SU-DHL-6 (cell line): ENCODE measurements around the gene CHD6.

ENCODE experiments used
- H2AFZ ChIP-seq: fragments of 200-600 bp; sonication (generic); 2 replicates; pipeline ENCODE4 v1.6.1; 2014; ENCODE audit warnings: low read depth, mild to moderate bottlenecking, moderate library complexity, mixed read lengths, antibody characterized with exemption, low read length; ENCODE audit not compliant: severe bottlenecking
- H3F3A ChIP-seq: fragments of 200-600 bp; shearing (Covaris generic); 2 replicates; pipeline ENCODE4 v1.6.0; 2016; ENCODE audit warnings: antibody characterized with exemption, mild to moderate bottlenecking; ENCODE audit not compliant: insufficient read depth
- H3K27ac ChIP-seq: fragments of 200-600 bp; sonication (generic); 2 replicates; pipeline ENCODE4 v1.5.1; 2016; ENCODE audit warnings: low read depth, mild to moderate bottlenecking, low read length, moderate library complexity, mixed read lengths
- H3K27me3 ChIP-seq: fragments of 200-600 bp; sonication (generic), shearing (Covaris generic); 2 replicates; pipeline ENCODE4 v1.6.0; 2014; ENCODE audit warnings: mild to moderate bottlenecking, low read length
- H3K36me3 ChIP-seq: fragments of 200-600 bp; sonication (generic); 2 replicates; pipeline ENCODE4 v1.6.1; 2014; ENCODE audit warnings: mild to moderate bottlenecking, low read length, mixed read lengths
- H3K4me2 ChIP-seq: fragments of 300-600, 200-600 bp; shearing (Covaris generic), sonication (generic); 2 replicates; pipeline ENCODE4 v1.6.0; 2014; ENCODE audit warnings: low read length, low read depth, mild to moderate bottlenecking; ENCODE audit not compliant: poor library complexity, severe bottlenecking
- H3K4me3 ChIP-seq: fragments of 200-600 bp; sonication (generic); 2 replicates; pipeline ENCODE4 v1.5.1; 2014; ENCODE audit warnings: antibody characterized with exemption, low read length, mild to moderate bottlenecking, mixed read lengths; ENCODE audit not compliant: insufficient read depth, poor library complexity, severe bottlenecking
- H3K79me2 ChIP-seq: fragments of 200-600 bp; sonication (generic); 2 replicates; pipeline ENCODE4 v1.6.1; 2014; ENCODE audit warnings: mild to moderate bottlenecking, low read length, moderate library complexity; ENCODE audit not compliant: insufficient read depth
- H3K9ac ChIP-seq: fragments of 200-600 bp; sonication (generic); 2 replicates; pipeline ENCODE4 v1.7.0; 2014; ENCODE audit warnings: mild to moderate bottlenecking, low read length
- H3K9me2 ChIP-seq: fragments of 200-600 bp; sonication (generic); replicated peaks from 2 replicates; pipeline ENCODE4 v1.6.1; 2014; ENCODE audit warnings: low read length; ENCODE audit not compliant: insufficient read depth
- H3K9me3 ChIP-seq: fragments of 200-600 bp; sonication (generic); 2 replicates; pipeline ENCODE4 v1.6.1; 2014; ENCODE audit warnings: low read length, mixed read lengths; ENCODE audit not compliant: insufficient read depth
- H4K20me1 ChIP-seq: fragments of 200-600 bp; sonication (generic); 2 replicates; pipeline ENCODE4 v1.6.1; 2014; ENCODE audit warnings: low read depth, mild to moderate bottlenecking, antibody characterized with exemption, low read length, moderate library complexity, mixed read lengths
- EZH2phosphoT487 ChIP-seq: fragments of 200-600 bp; sonication (generic), shearing (Covaris generic); conservative IDR thresholded peaks from 2 replicates; pipeline ENCODE4 v1.6.1; 2018; ENCODE audit warnings: mild to moderate bottlenecking, antibody characterized with exemption, low read length, moderate library complexity, mixed read lengths
- TF ChIP-seq, protein P1 (sequence below): fragments of 200-600 bp; sonication (generic); IDR thresholded peaks from one replicate; pipeline ENCODE4 v1.5.1; 2017; ENCODE audit warnings: antibody characterized with exemption, mild to moderate bottlenecking, low read length, moderate library complexity; ENCODE audit not compliant: insufficient read depth, poor library complexity, severe bottlenecking

CHD6 gene

DNA sequence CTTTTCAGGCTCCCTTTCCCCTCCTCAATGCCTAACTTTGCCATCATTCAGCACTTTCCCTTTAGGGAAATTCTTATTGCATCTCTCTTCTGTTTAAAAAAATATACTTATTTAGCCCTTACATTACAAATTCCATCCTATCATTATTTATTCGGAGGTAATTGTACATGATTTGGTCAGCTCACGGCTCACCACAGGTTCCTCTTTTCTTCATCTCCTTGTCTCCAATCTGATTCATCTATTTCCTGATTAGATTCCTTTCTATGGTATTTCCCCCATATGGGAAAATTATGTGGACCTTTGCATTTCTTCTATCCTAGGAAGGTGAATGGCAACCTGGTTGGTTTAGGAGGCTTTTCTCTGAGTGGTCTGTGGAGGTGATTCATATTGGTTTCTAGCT is 238.6 kb downstream of the CHD6 start:
- no peak overlapping the region for H3K4me3 ChIP-seq
- H3K79me2 ChIP-seq: no peaks in the 10 kb centered on the region
- no peak overlapping the region for H3K9ac ChIP-seq
- H3K4me2 ChIP-seq: no peak overlapping the region
- H3K9me2 ChIP-seq: no peaks in the 10 kb centered on the region
- TF ChIP-seq EZH2phosphoT487: no peak
- TF ChIP-seq, protein P1, sequence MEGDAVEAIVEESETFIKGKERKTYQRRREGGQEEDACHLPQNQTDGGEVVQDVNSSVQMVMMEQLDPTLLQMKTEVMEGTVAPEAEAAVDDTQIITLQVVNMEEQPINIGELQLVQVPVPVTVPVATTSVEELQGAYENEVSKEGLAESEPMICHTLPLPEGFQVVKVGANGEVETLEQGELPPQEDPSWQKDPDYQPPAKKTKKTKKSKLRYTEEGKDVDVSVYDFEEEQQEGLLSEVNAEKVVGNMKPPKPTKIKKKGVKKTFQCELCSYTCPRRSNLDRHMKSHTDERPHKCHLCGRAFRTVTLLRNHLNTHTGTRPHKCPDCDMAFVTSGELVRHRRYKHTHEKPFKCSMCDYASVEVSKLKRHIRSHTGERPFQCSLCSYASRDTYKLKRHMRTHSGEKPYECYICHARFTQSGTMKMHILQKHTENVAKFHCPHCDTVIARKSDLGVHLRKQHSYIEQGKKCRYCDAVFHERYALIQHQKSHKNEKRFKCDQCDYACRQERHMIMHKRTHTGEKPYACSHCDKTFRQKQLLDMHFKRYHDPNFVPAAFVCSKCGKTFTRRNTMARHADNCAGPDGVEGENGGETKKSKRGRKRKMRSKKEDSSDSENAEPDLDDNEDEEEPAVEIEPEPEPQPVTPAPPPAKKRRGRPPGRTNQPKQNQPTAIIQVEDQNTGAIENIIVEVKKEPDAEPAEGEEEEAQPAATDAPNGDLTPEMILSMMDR: no peak
- no peaks in the 10 kb centered on the region for H3K36me3 ChIP-seq
- no peaks in the 10 kb centered on the region for H3K9me3 ChIP-seq
- no peaks in the 10 kb centered on the region for H3K27me3 ChIP-seq
- no peak overlapping the region for H3K27ac ChIP-seq
- H2AFZ ChIP-seq: no peak overlapping the region
- no peaks in the 10 kb centered on the region for H4K20me1 ChIP-seq
- no peaks in the 10 kb centered on the region for H3F3A ChIP-seq

DNA sequence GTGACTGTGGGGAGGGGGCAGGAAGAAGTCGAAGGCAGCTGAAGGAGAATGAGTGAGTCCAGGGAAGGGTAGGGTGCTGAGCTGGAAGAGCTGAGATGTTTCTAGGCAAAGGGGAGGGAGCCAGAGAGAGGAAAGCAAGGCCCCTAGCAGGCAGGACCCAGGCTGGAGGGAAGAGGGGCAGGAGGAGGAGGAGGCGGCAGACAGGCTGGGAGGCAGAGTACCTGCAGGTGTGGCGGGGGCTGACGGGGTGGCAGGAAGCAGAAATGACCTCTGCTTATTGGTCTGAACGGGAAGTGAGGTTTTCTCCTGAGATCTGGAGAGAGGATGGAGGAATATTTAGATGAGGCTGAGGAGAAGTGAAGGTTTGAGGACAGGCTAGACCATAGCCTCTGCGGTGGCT is 240.9 kb downstream of the CHD6 start:
- Histone ChIP-seq H3K27me3 (no peaks in the 10 kb centered on the region), H3K4me2 (no peak overlapping the region), H3K9ac (no peak overlapping the region)

DNA sequence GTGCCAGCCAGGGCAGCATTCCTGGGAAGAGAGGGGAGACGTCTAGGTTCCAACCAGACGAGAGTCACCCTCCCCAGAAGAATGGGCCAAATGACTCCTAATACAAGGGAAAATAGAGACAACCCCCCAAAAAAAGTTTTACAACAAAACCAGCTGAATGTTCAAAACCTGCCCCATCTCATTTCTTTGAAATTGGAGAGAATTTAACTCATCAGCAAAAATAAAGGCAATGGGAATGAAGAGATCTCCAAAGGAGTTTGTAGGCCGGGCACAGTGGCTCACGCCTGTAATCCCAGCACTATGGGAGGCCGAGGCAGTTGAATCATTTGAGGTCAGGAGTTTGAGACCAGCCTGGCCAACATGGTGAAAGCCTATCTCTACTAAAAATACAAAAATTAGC is 241.8 kb downstream of the CHD6 start:
- Histone ChIP-seq H3K9ac (no peak overlapping the region), H3K9me2 (no peaks in the 10 kb centered on the region), H3K27me3 (no peaks in the 10 kb centered on the region), H3K4me3 (no peak overlapping the region), H2AFZ (no peak overlapping the region), H3K79me2 (no peaks in the 10 kb centered on the region), H3F3A (no peaks in the 10 kb centered on the region), H3K9me3 (no peaks in the 10 kb centered on the region), H4K20me1 (no peaks in the 10 kb centered on the region), H3K4me2 (no peak overlapping the region), H3K36me3 (no peaks in the 10 kb centered on the region), H3K27ac (no peak overlapping the region)
- TF ChIP-seq, protein P1: no peak
- TF ChIP-seq EZH2phosphoT487: no peak

More for the DNA sequence above, 240.9 kb downstream of the CHD6 start:
- Histone ChIP-seq H3K79me2 (no peaks in the 10 kb centered on the region), H3K9me2 (no peaks in the 10 kb centered on the region), H2AFZ (no peak overlapping the region), H4K20me1 (no peaks in the 10 kb centered on the region), H3F3A (no peaks in the 10 kb centered on the region), H3K9me3 (no peaks in the 10 kb centered on the region), H3K4me3 (no peak overlapping the region), H3K36me3 (no peaks in the 10 kb centered on the region), H3K27ac (no peak overlapping the region)
- TF ChIP-seq, protein P1: no peak
- no peak for TF ChIP-seq EZH2phosphoT487
